ENCODE data around the gene ST7L.
"Not testable (repeated sequence)": the region's sequence is repeated elsewhere in the genome, so short reads cannot be mapped to it uniquely, and the experiment has no call there.

ST7L gene

DNA sequence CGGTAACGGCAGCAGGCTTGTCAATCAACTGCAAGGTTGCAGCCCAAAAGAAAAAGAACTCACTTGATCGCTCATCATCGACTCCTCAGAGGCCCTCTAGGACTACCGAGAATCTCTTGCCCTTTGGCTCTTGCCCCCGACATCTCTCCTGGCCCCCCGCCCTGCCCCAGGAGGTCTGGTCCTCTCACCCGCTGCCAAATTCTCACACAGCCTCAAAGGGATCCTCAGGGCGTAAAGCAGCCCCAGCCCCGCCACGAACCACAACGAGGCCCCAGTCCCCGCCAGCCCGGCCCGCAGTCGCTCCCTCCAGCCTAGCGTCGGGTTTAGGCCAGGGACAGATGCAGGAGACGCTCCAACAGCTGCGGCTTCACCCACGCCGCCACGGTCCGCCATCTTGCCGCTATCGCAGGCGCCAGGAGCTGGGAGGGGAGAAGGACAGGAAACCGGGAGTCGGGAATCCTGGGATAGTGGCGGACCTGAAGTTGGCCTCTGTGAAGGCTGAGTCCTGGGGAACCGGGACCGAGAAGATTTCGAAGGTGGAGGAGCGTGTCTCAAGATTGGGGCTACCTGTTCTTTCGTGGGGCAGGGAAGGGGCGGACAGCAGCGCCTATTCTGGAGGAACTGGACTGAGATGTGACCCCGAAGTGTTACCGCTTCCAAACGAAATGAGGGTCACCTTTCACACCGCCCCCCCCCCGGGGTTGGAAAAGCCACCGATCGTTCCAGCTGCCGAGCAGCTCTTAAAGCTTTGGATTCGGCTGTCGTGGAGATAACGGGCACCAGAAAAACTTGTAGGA lies at the start of gene ST7L:
TSS of gene ST7L (minus strand) at position 421 of the 797 bp plus-strand sequence. CDS start at position 393, 28 bp downstream.
- DNase-seq (ENCODE audit: low spot score): peak; percentile 78

GRCh38 chr1:112666946-112667345 lies 48.0 kb upstream of the ST7L start:
- DNase-seq (ENCODE audit: low spot score): no peak

DNA sequence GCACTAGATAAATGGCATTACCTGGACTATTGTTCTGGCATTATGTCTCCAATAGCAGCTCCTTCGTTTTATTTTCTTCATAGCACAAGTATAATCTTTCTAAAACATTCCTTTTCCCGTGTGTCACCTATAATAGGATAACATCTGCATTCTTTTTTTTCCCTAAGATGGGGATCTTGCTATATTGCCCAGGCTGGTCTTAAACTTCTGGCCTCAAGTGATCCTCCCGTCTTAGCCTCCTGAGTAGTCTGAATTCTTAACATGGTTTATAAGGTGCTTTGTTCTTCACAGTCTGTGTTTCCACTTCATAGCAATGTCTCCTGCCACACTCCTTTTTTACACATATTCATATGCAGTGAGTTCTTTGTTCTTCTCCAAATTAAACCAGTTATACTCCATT lies 46.9 kb upstream of the ST7L start:
- no peak for DNase-seq (ENCODE audit: low spot score)

DNA sequence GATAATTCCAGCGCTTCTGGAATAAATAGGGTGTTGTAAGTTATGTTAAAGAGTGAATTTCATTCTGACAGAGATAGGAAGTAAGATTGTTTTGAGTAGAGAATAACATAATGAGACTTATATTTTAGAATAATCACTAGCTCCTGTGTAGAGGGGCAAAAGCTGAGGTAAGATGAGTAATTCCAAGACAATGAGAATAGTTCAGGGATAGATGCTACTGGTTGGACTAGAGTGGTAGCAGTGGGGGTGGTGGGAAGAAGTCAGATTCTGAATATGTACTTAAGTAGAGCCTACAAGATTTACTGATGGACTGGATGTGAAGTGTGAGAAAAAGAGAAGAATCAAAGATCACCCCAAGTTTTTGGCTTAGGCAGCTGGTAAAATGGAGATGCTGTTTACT lies 32.3 kb upstream of the ST7L start:
- DNase-seq (ENCODE audit: low spot score): no peak

- no peak for DNase-seq (ENCODE audit: low spot score)
Observed at GRCh38 chr1:112646225-112646624, 27.3 kb upstream of the ST7L start.

DNA sequence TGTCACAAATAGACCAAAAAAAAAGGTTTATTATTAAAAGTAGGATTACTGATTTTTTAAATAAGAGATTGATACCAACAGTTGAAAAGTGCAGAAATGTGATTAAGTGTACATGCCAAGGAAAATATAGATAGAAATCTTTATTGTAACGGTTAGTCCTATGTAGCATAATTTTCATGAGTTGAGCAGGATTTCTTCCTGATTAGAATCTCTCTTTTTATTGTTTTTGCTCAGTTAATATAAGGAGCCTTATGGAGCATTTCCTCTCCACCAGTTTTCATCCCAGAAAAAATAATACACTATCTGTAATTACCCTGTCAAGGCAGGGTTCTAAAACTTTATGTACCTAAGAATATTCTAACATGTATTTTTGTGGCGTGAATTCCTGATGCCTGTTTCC lies 24.1 kb upstream of the ST7L start:
- no peak for DNase-seq (ENCODE audit: low spot score)

GRCh38 chr1:112640437-112640836 lies 21.5 kb upstream of the ST7L start:
- DNase-seq (ENCODE audit: low spot score): not testable (repeated sequence)

GRCh38 chr1:112638110-112638428 lies 19.1 kb upstream of the ST7L start:
- no peak for DNase-seq (ENCODE audit: low spot score)

GRCh38 chr1:112637254-112638109 lies 18.5 kb upstream of the ST7L start:
- DNase-seq (ENCODE audit: low spot score): no peak

GRCh38 chr1:112636597-112637253 lies 17.8 kb upstream of the ST7L start:
- no peak for DNase-seq (ENCODE audit: low spot score)

DNA sequence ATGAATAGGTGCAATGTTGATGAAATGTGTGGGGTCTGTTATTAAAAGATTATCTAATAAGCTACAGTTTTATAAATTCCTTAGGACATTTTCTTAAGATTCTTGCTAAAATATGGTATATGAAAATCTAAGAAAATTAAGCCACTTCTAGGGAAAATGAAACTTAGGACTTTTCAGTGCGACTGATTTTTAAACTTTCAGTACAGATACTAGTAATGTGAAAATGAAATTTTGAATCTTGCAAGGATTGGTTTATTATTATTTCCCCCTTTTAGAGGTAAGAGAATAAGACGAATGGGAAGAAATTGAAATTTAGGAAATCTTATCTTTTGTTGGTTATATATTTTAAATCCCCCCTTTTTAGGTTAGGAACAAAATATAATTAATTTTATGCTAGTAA lies 17.1 kb upstream of the ST7L start:
- no peak for DNase-seq (ENCODE audit: low spot score)

DNA sequence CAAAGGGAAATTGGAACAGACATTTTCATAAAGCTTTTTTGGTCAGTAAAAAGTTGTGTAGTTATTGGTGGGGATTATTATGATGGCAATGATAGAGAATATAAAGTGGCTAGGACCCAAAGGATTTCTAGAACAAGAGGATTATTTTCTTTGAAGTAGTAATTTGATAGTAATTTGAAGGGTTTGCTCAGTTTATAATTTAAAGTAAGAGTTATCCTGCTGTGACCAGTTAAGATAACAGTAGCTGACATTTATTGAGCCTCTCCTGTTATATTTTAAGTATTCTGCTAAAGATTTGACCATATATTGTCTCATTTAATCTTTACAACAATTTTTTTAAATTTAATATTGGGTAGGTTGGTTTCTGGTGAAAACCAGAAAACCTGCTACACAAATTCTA lies 15.4 kb upstream of the ST7L start:
- no peak for DNase-seq (ENCODE audit: low spot score)

DNA sequence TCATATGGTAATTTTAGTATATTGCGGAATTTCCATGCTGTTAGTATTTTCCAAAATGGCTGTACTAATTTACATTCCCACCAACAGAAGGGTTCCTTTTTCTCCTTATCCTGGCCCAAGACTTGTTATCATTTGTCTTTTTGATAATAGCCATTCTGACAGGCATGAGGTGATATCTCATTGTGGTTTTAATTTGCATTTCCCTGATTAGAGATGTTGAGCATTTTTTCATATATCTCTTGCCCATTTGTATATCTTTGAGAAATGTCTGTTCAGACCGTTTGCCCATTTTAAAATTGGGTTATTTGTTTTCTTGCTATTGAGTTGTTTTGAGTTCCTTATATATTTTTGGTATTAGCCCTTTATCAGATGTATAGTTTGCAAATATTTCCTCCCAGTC lies 14.7 kb upstream of the ST7L start:
- DNase-seq (ENCODE audit: low spot score): no peak

DNA sequence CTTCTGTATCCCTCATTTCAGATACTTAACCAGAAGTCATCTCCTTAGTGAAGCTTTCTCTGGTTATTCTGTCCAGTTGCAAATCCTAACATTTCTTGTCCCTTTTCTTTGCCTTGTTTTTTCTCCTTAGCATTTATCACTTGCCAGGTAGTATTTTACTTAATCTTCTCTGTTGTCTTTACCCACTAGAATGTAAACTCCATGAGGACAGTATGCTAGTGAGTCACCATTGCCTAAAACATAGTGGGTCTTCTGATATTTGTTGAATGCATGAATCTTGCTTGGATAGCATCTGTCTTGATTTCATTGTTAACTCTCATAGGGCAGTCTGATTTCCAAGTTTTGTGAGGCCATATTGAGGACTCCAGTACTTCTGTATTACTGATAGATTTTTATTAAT lies 10.3 kb upstream of the ST7L start:
- no peak for DNase-seq (ENCODE audit: low spot score)

DNA sequence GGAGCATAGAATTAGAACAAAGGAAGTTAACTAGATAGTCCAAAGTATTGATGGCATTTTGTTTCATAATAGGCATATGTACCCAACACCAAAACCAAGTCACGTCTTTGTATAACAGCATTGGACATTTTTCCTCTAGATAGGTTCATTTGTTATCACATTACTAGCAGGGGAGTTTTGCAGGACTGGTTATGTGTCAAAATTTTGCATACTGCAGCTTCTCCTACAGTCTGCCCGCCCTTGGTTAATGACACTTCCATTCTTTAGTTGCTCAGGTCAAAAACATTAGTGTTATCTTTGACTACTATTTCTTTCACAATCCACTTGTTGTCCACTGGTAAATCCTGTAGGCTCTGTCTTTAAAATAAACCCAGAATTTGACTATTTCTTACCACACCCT lies 9.6 kb upstream of the ST7L start:
- DNase-seq (ENCODE audit: low spot score): no peak

DNA sequence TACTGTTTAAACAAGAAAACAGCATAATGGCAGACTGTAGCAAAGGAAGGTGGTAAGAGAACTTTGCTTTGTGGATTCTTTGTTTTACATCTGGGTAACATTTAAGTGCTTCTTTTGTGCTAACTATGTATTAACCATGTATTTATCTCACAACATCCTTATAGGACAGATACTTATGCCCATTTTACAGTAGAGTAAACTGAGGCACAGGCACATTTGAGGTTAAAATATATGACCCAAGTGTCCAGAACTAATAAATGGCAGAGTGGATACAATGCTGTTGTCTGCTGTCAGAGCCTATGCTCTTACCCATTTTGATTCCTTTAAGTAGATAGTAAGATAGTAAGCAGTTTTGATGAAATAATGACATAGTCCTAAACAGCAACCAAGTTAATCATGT lies 7.9 kb upstream of the ST7L start:
- no peak for DNase-seq (ENCODE audit: low spot score)

DNA sequence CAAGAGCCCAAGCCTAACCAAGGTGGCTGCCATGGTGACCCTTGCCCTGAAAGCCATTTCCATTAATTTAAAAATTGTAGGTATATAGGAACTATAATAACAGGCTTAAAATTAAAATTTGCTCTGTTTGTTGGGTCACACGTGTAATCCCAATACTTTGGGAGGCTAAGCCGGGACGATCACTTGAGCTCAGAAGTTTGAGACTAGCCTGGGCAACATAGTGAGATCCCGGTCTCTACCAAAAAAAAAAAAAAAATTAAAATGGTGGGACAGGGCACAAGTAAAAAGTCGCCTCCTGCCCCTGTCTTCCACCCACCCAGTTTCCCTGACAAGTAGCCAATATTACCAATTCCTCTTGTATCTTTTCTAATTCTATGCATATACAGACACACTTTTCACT lies 7.3 kb upstream of the ST7L start:
- DNase-seq (ENCODE audit: low spot score): no peak

GRCh38 chr1:112625696-112626095 lies 6.8 kb upstream of the ST7L start:
- peak; percentile 56 for DNase-seq (ENCODE audit: low spot score)

GRCh38 chr1:112624493-112624892 lies 5.6 kb upstream of the ST7L start:
- DNase-seq (ENCODE audit: low spot score): not testable (repeated sequence)

DNA sequence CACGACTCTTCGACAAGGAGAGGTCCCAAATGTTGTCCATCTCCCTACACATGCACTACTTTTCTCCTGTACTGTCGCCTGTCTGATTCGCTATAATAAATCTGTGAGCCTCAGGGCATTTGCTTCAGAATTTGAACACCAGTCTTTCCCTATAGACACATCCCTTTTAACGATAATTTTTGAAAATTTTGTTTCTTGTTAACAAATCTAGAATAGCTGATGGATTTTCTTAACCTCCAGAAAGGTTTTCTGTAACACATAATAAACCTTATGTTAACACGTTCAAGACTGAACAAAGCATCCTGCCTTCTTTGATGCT lies 1.4 kb upstream of the ST7L start:
- peak; percentile 64 for DNase-seq (ENCODE audit: low spot score)

DNA sequence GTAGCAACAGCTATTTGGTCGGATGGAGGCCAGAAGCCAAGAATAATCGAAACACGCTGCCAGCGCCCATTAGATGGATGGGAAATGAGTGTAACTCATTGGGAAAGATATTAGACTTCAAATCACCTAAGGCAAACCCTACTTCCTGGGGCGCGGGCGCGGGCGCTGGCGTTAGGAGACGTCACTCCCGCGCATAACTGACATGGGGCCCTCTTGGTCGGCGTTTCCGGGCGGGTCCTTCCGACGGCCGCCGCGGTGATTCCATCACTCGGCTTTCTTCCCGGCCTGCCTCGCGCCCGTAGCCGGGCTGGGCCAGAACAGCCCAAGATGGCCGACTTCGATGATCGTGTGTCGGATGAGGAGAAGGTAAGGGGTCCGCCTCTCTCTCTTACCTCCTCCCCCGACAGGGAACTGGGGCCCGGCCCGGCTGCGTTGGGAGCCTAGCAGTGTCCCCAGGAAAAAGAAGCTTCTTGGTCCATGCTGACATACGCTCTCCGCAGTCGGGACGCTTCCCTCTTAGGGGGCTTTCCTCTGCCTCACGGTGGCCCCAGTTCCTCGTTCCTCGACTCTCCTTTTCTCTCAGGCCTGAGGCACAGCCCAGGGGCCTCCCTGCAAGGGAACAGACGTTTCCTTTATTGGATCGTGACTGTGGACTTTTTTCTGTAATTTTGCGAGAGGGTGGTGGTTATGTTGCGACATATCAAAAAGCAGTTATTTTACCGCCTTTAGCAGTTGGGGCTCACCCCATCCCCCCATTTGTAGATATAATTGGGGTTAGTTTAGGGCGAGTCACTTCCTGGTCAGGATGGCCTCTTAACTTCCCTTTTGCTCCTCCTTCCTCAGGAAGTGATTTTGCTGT lies 806 bp upstream of the ST7L start, which contains the start of gene CAPZA1:
TSS of gene CAPZA1 (plus strand) at position 315 of the 859 bp plus-strand sequence. CDS start at position 328, 13 bp downstream.
- DNase-seq (ENCODE audit: low spot score): peak; percentile 89

- peak; percentile 64 for DNase-seq (ENCODE audit: low spot score)
Observed at GRCh38 chr1:112618114-112618720, 724 bp downstream of the ST7L start.
